Spleen (tissue), 7 donors: ENCODE measurements around the gene PEA15.

Experiments used
- CTCF ChIP-seq, 11 experiments: fragments of 200-600 bp in 7 of 11; fragments of 450-650 bp in 4 of 11; sonication (generic) in 4 of 11; IDR thresholded peaks in 8 of 11; conservative IDR thresholded peaks in 3 of 11; 1 replicate in 7 of 11; 2 replicates in 4 of 11; pipeline versions ENCODE4 v1.4.0 to v1.8.0; 2016 to 2021; ENCODE audit warnings: antibody characterized with exemption in 11 of 11, inconsistent platforms in 4 of 11, mild to moderate bottlenecking in 1 of 11
- POLR2A ChIP-seq, 3 donors: fragments of 450-650 bp; IDR thresholded peaks; one replicate each; pipeline ENCODE4 v1.5.1; 2017; ENCODE audit warnings: antibody characterized with exemption in 3 of 3, mild to moderate bottlenecking in 1 of 3
- donor health status: DM: no; HTN: no; CAD: no; lungs with moderate emphysema.
- donor health status: DM: no; HTN: no; CAD: no.
- donor health status: DM: no; HTN: no; CAD: no.

- no peak for TF ChIP-seq CTCF (IDR thresholded peaks at IDR 0.05 in 8 of 11, conservative IDR thresholded peaks at IDR 0.05 in 3 of 11)
- no peak for TF ChIP-seq POLR2A (IDR thresholded peaks at IDR 0.05)
Measured at GRCh38 chr1:160236806-160237205, 31.6 kb downstream of the PEA15 start.
